Heart left ventricle (tissue), 13 donors: ENCODE data around the gene AMPD2.

ENCODE experiments used
- POLR2A ChIP-seq, 2 donors: fragments of 450-650 bp; IDR thresholded peaks; one replicate each; pipeline ENCODE4 v1.6.1; 2017; ENCODE audit warnings: antibody characterized with exemption in 2 of 2, mild to moderate bottlenecking in 2 of 2, moderate library complexity in 2 of 2
- TF ChIP-seq, protein P1 (sequence below), 12 donors: fragments of 200-600 bp; sonication (generic) in 4 of 12; IDR thresholded peaks; one replicate each; pipeline versions ENCODE4 v1.5.0 to v1.8.0; 2018 to 2022; ENCODE audit warnings: antibody characterized with exemption in 12 of 12, mild to moderate bottlenecking in 5 of 12
- donor health status: ischemic (EF 13 %, LVEDD 7.1; RV severe dilation, severe dysfunction).
- donor health status: DM: no; HTN: yes; CAD: no.
- donor health status: DM: no; HTN: no; CAD: no.
- donor health status: ischemic (EF 25% LVEDD 6.9; RV normal size, moderate dysfunction).
- donor health status: ischemic (EF 25% LVEDD 5.7; RV mildly dilated, moderate dysfunction).
- donor health status: ischemic (EF 35%, LVEDD 5.7; RV mildly dilated, moderate dysfunction).
- donor health status: nonischemic (EF 11% LVEDD 7.7; RV severe dilation, severe dysfunction).
- donor health status: DM: yes; HTN: yes; CAD: no.
- donor health status: PGD.
- donor health status: ischemic (EF 29% LVEDD 5.4; RV normal size, mild dysfunction).
- donor health status: nonischemic (EF 23%, LVEDD 6.1; RV moderate dilation, normal function).

DNA sequence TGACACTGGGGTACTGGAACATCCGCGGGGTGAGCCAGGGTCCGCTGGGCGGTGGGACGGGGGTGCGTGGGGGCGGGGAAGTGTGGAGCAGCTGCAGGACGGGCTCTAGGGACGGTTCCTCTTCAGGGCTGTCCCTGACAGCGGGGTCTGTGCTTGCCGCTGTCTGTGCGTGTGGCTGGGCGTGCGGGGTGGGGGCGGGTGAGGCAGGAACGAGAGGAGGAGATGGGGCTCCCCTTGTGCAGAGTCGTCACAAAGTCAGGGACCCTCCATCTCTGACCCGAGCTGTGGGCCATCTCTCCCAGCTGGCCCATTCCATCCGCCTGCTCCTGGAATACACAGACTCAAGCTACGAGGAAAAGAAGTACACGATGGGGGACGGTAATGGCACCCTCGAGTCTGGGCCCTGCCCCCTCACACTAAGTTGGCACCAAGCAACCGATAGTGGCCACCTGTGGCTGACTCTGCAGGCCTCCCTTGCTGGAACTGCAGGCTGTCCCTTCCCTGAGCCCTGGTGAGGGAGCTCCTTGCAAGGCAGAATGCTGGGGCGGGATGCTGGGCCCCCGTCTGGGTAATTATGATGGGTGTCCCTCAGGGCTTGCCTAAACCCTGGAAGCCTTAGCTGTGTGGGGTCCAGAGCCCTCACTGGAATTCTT lies 48.6 kb downstream of the AMPD2 start:
- TF ChIP-seq, protein P1, sequence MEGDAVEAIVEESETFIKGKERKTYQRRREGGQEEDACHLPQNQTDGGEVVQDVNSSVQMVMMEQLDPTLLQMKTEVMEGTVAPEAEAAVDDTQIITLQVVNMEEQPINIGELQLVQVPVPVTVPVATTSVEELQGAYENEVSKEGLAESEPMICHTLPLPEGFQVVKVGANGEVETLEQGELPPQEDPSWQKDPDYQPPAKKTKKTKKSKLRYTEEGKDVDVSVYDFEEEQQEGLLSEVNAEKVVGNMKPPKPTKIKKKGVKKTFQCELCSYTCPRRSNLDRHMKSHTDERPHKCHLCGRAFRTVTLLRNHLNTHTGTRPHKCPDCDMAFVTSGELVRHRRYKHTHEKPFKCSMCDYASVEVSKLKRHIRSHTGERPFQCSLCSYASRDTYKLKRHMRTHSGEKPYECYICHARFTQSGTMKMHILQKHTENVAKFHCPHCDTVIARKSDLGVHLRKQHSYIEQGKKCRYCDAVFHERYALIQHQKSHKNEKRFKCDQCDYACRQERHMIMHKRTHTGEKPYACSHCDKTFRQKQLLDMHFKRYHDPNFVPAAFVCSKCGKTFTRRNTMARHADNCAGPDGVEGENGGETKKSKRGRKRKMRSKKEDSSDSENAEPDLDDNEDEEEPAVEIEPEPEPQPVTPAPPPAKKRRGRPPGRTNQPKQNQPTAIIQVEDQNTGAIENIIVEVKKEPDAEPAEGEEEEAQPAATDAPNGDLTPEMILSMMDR (IDR thresholded peaks at IDR 0.05) = no peak
- TF ChIP-seq POLR2A (IDR thresholded peaks at IDR 0.05) = no peak
